HEK293 (cell line): Measurements from ENCODE around the gene OR2Y1.

Experiments
- CTCF ChIA-PET: fragments of 350-600 bp; formaldehyde crosslinking; extraction: SDS; loops from one replicate; lab custom pipeline; 2021; ENCODE audit warnings: antibody characterized with exemption; lab: Yijun Ruan, JAX
- POLR2A ChIA-PET: fragments of 300-600 bp; formaldehyde crosslinking; extraction: SDS; loops from one replicate; lab custom pipeline; 2020; ENCODE audit warnings: antibody characterized with exemption, inconsistent platforms; lab: Yijun Ruan, JAX
- H3K27ac ChIP-seq: fragments of 200-500 bp; sonication (Bioruptor generic); 2 replicates; pipeline ENCODE4 v1.5.1; 2014; ENCODE audit warnings: low read depth, low read length, control low read depth, inconsistent platforms; ENCODE audit errors: extremely low read depth
- H3K36me3 ChIP-seq, 2 experiments: fragments of 200-500 bp in 1 of 2; sonication (Bioruptor generic) in 1 of 2; 1 replicate in 1 of 2; 2 replicates in 1 of 2; pipeline ENCODE4 v1.5.1; 2014 to 2017; ENCODE audit warnings: inconsistent platforms in 2 of 2, low read length in 2 of 2; ENCODE audit not compliant: control insufficient read depth in 2 of 2, insufficient read depth in 1 of 2
- H3K4me1 ChIP-seq: fragments of 200-500 bp; sonication (Bioruptor generic); 2 replicates; pipeline ENCODE4 v1.5.1; 2014; ENCODE audit warnings: mild to moderate bottlenecking, low read length, inconsistent platforms; ENCODE audit not compliant: control insufficient read depth, insufficient read depth
- H3K4me3 ChIP-seq: 2 replicates; pipeline ENCODE4 v1.5.1; 2011; ENCODE audit warnings: low read depth, mild to moderate bottlenecking, control low read depth, low read length, moderate library complexity
- H3K9me3 ChIP-seq: fragments of 200-500 bp; sonication (Bioruptor generic); 2 replicates; pipeline ENCODE4 v1.5.1; 2014; ENCODE audit warnings: low read depth, low read length, inconsistent platforms; ENCODE audit not compliant: control insufficient read depth, insufficient read depth
- EGR2 ChIP-seq: fragments of 450-650 bp; formaldehyde crosslinking; IDR thresholded peaks from 2 replicates; pipeline ENCODE4 v1.5.1; 2016; ENCODE audit warnings: low read depth, missing biosample characterization, missing genetic modification characterization
- HOXA7 ChIP-seq: sonication (generic); formaldehyde crosslinking; IDR thresholded peaks from 2 replicates; pipeline ENCODE4 v1.8.1; 2022; ENCODE audit warnings: missing genetic modification reagents, borderline replicate concordance
- KLF16 ChIP-seq: fragments of 450-650 bp; formaldehyde crosslinking; IDR thresholded peaks from 2 replicates; pipeline ENCODE4 v1.5.1; 2017; ENCODE audit warnings: missing biosample characterization, missing genetic modification characterization
- KLF8 ChIP-seq: fragments of 450-650 bp; formaldehyde crosslinking; IDR thresholded peaks from 2 replicates; pipeline ENCODE4 v1.5.1; 2016; ENCODE audit warnings: missing biosample characterization, missing genetic modification characterization
- MZF1 ChIP-seq: fragments of 450-650 bp; formaldehyde crosslinking; IDR thresholded peaks from 2 replicates; pipeline ENCODE4 v1.5.1; 2017; ENCODE audit warnings: missing biosample characterization, missing genetic modification characterization, borderline replicate concordance
- SETDB1 ChIP-seq: IDR thresholded peaks from one replicate; pipeline ENCODE4 v1.6.1; 2017; ENCODE audit warnings: mild to moderate bottlenecking, low read length, moderate library complexity, mixed read lengths; ENCODE audit not compliant: insufficient read length
- WT1 ChIP-seq: fragments of 450-650 bp; formaldehyde crosslinking; IDR thresholded peaks from 2 replicates; pipeline ENCODE4 v1.5.1; 2016; ENCODE audit warnings: missing biosample characterization, missing genetic modification characterization
- YY1 ChIP-seq: fragments of 450-650 bp; formaldehyde crosslinking; IDR thresholded peaks from 2 replicates; pipeline ENCODE4 v1.5.1; 2018; ENCODE audit warnings: missing biosample characterization, missing genetic modification characterization
- ZBTB10 ChIP-seq: fragments of 450-650 bp; formaldehyde crosslinking; IDR thresholded peaks from 2 replicates; pipeline ENCODE4 v1.5.1; 2016; ENCODE audit warnings: missing biosample characterization, missing genetic modification characterization
- ZNF121 ChIP-seq: fragments of 450-650 bp; formaldehyde crosslinking; IDR thresholded peaks from 2 replicates; pipeline ENCODE4 v1.5.1; 2016; ENCODE audit warnings: missing biosample characterization, missing genetic modification characterization
- ZNF239 ChIP-seq: fragments of 450-650 bp; formaldehyde crosslinking; IDR thresholded peaks from 2 replicates; pipeline ENCODE4 v1.5.1; 2016; ENCODE audit warnings: missing biosample characterization, missing genetic modification characterization
- ZNF24 ChIP-seq: fragments of 450-650 bp; formaldehyde crosslinking; IDR thresholded peaks from 2 replicates; pipeline ENCODE4 v1.5.1; 2016; ENCODE audit warnings: missing biosample characterization, missing genetic modification characterization
- ZNF266 ChIP-seq: fragments of 450-650 bp; formaldehyde crosslinking; IDR thresholded peaks from 2 replicates; pipeline ENCODE4 v1.5.1; 2016; ENCODE audit warnings: missing biosample characterization, missing genetic modification characterization, low read depth
- ZNF398 ChIP-seq: fragments of 450-650 bp; formaldehyde crosslinking; IDR thresholded peaks from 2 replicates; pipeline ENCODE4 v1.5.1; 2017; ENCODE audit warnings: missing biosample characterization, missing genetic modification characterization
- ZNF416 ChIP-seq: fragments of 450-650 bp; formaldehyde crosslinking; IDR thresholded peaks from 2 replicates; pipeline ENCODE4 v1.5.1; 2016; ENCODE audit warnings: missing biosample characterization, missing genetic modification characterization
- ZNF521 ChIP-seq: fragments of 450-650 bp; formaldehyde crosslinking; IDR thresholded peaks from 2 replicates; pipeline ENCODE4 v1.5.1; 2017; ENCODE audit warnings: missing biosample characterization, mild to moderate bottlenecking, missing genetic modification characterization
- ZNF544 ChIP-seq: fragments of 450-650 bp; formaldehyde crosslinking; IDR thresholded peaks from 2 replicates; pipeline ENCODE4 v1.5.0; 2017; ENCODE audit warnings: missing biosample characterization, missing genetic modification characterization
- ZNF560 ChIP-seq: fragments of 450-650 bp; formaldehyde crosslinking; IDR thresholded peaks from 2 replicates; pipeline ENCODE4 v1.5.1; 2017; ENCODE audit warnings: missing biosample characterization, missing genetic modification characterization, borderline replicate concordance
- ZNF610 ChIP-seq: fragments of 450-650 bp; formaldehyde crosslinking; IDR thresholded peaks from 2 replicates; pipeline ENCODE4 v1.5.1; 2016; ENCODE audit warnings: missing biosample characterization, missing genetic modification characterization, borderline replicate concordance
- ZNF707 ChIP-seq: fragments of 450-650 bp; formaldehyde crosslinking; IDR thresholded peaks from 2 replicates; pipeline ENCODE4 v1.5.1; 2016; ENCODE audit warnings: missing biosample characterization, missing genetic modification characterization
- ZSCAN23 ChIP-seq: fragments of 450-650 bp; formaldehyde crosslinking; IDR thresholded peaks from 2 replicates; pipeline ENCODE4 v1.5.1; 2016; ENCODE audit warnings: missing biosample characterization, missing genetic modification characterization
- TF ChIP-seq, protein P1 (sequence below): fragments of 450-650 bp; formaldehyde crosslinking; IDR thresholded peaks from 2 replicates; pipeline ENCODE4 v1.5.1; 2016; ENCODE audit warnings: missing biosample characterization, missing genetic modification characterization
- TF ChIP-seq, protein P2 (sequence below): fragments of 450-650 bp; formaldehyde crosslinking; IDR thresholded peaks from 2 replicates; pipeline ENCODE4 v1.5.1; 2016; ENCODE audit warnings: missing biosample characterization, missing genetic modification characterization, borderline replicate concordance

Gene OR2Y1

DNA sequence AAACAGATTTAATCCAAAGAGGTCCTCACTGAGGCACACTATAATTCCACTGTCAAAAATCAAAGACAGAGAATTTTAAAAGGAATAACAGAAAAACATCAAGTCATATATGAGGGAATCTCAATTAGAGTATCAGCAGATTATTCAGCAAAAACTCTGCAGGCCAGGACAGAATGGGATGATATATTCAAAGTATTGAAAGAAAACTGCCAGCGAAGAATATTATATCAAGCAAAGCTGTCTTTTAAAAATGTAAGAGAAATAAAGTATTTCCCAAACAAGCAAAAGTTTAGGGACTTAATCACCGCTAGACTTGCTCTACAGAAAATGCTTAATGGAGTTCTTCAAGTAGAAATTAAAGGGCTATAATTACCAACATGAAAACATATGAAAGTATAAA, 15.7 kb upstream of the OR2Y1 start:
- POLR2A ChIA-PET = no interaction called here
- Histone ChIP-seq H3K36me3 (no peaks in the 10 kb centered on the region), H3K9me3 (no peaks in the 10 kb centered on the region), H3K4me3 (no peak overlapping the region), H3K4me1 (no peaks in the 10 kb centered on the region), H3K27ac (no peak overlapping the region)
- CTCF ChIA-PET = no interaction called here
- TF ChIP-seq ZSCAN23 (no peak), SETDB1 (peak; percentile 95), WT1 (tag by site-specific recombination) (no peak), ZNF416 (no peak), ZNF707 (tag by site-specific recombination) (no peak), KLF8 (tag by site-specific recombination) (no peak)

GRCh38 chr5:180744253-180744652, 4.4 kb upstream of the OR2Y1 start:
- H3K36me3 ChIP-seq = no peaks in the 10 kb centered on the region
- ChIA-PET POLR2A (no interaction called here), CTCF (no interaction called here)
- TF ChIP-seq ZNF24 (tag by site-specific recombination) (no peak), ZNF521 (no peak), MZF1 (no peak), ZNF266 (tag by site-specific recombination) (peak; percentile 81)
- H3K4me1 ChIP-seq = no peaks in the 10 kb centered on the region
- no peak overlapping the region for H3K27ac ChIP-seq
- no peaks in the 10 kb centered on the region for H3K9me3 ChIP-seq
- H3K4me3 ChIP-seq = no peak overlapping the region

- Histone ChIP-seq H3K4me3 (no peak overlapping the region), H3K4me1 (no peaks in the 10 kb centered on the region), H3K27ac (no peak overlapping the region), H3K36me3 (no peaks in the 10 kb centered on the region), H3K9me3 (no peaks in the 10 kb centered on the region)
- POLR2A ChIA-PET = no interaction called here
- CTCF ChIA-PET = no interaction called here
- TF ChIP-seq YY1 (tag by site-specific recombination) (no peak), ZNF560 (tag by site-specific recombination) (no peak), ZBTB10 (tag by site-specific recombination) (no peak), ZNF398 (tag by site-specific recombination) (no peak), HOXA7 (CRISPR knock-in tag) (no peak), ZNF544 (tag by site-specific recombination) (no peak), ZNF610 (tag by site-specific recombination) (no peak), EGR2 (no peak), KLF16 (no peak), ZNF239 (tag by site-specific recombination) (no peak), ZNF121 (tag by site-specific recombination) (no peak)
- TF ChIP-seq, protein P1, sequence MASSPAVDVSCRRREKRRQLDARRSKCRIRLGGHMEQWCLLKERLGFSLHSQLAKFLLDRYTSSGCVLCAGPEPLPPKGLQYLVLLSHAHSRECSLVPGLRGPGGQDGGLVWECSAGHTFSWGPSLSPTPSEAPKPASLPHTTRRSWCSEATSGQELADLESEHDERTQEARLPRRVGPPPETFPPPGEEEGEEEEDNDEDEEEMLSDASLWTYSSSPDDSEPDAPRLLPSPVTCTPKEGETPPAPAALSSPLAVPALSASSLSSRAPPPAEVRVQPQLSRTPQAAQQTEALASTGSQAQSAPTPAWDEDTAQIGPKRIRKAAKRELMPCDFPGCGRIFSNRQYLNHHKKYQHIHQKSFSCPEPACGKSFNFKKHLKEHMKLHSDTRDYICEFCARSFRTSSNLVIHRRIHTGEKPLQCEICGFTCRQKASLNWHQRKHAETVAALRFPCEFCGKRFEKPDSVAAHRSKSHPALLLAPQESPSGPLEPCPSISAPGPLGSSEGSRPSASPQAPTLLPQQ (tag by site-specific recombination) = no peak
- TF ChIP-seq, protein P2, sequence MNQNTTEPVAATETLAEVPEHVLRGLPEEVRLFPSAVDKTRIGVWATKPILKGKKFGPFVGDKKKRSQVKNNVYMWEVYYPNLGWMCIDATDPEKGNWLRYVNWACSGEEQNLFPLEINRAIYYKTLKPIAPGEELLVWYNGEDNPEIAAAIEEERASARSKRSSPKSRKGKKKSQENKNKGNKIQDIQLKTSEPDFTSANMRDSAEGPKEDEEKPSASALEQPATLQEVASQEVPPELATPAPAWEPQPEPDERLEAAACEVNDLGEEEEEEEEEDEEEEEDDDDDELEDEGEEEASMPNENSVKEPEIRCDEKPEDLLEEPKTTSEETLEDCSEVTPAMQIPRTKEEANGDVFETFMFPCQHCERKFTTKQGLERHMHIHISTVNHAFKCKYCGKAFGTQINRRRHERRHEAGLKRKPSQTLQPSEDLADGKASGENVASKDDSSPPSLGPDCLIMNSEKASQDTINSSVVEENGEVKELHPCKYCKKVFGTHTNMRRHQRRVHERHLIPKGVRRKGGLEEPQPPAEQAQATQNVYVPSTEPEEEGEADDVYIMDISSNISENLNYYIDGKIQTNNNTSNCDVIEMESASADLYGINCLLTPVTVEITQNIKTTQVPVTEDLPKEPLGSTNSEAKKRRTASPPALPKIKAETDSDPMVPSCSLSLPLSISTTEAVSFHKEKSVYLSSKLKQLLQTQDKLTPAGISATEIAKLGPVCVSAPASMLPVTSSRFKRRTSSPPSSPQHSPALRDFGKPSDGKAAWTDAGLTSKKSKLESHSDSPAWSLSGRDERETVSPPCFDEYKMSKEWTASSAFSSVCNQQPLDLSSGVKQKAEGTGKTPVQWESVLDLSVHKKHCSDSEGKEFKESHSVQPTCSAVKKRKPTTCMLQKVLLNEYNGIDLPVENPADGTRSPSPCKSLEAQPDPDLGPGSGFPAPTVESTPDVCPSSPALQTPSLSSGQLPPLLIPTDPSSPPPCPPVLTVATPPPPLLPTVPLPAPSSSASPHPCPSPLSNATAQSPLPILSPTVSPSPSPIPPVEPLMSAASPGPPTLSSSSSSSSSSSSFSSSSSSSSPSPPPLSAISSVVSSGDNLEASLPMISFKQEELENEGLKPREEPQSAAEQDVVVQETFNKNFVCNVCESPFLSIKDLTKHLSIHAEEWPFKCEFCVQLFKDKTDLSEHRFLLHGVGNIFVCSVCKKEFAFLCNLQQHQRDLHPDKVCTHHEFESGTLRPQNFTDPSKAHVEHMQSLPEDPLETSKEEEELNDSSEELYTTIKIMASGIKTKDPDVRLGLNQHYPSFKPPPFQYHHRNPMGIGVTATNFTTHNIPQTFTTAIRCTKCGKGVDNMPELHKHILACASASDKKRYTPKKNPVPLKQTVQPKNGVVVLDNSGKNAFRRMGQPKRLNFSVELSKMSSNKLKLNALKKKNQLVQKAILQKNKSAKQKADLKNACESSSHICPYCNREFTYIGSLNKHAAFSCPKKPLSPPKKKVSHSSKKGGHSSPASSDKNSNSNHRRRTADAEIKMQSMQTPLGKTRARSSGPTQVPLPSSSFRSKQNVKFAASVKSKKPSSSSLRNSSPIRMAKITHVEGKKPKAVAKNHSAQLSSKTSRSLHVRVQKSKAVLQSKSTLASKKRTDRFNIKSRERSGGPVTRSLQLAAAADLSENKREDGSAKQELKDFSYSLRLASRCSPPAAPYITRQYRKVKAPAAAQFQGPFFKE = no peak
These were observed 2.9 kb upstream of the OR2Y1 start for GRCh38 chr5:180742727-180743126.
